Endothelial cell of coronary artery (primary cell): ENCODE results near the gene PPP3CB. TPM values are rescaled to one million over a fixed set of nuclear protein-coding genes. Genes with fewer than 3 reads are reported as not detected.

Source experiments
- total RNA-seq: library from RNA; depleted of rRNA; stranded (reverse); fragments of >200 nt; gene quantifications from 2 replicates; pipeline ENCODE4 v1.2.3, GENCODE V29; 2014

PPP3CB gene
- total RNA-seq = 10.8 and 17.9 TPM in 2 replicates

DNA sequence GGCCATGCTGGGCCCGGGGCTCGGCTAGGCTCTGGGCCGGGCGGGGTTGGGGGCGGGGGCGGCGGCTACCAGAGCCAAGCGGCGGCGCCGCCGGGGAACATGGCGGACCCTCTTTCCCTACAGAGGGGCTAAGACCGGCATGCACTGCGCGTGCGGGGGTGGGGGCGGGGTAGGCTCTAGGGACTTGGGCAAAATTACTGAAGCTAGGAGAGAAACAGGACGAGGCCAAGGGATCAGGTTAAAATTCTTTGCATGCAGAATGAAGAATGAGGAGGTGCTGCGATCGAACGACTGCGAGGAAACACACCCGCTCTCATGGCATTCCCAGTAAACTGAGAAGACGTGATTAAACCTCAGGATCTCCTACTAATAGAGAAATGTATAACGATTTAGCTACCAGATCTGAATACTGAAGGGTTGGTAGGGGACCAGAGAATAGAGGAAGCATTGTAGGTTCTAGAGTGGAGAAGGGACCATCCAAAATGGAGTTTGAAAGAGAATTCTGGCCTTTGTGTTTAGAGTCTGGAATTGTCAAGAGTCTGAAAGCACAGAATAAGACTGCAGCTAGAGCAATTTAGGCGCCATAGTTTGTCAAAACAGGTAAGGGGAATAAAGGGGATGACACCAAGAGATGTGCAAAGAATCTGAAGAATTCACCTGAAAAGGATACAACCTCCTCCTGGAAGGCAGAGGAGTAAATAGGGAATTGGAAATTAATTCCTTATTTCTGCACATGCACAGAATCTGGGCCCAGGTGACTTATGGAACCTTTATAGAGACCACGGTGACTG is at the start of gene PPP3CB:
TSS of gene PPP3CB (minus strand) at position 141 of the 791 bp plus-strand sequence. CDS start at position 6, 135 bp downstream.

DNA sequence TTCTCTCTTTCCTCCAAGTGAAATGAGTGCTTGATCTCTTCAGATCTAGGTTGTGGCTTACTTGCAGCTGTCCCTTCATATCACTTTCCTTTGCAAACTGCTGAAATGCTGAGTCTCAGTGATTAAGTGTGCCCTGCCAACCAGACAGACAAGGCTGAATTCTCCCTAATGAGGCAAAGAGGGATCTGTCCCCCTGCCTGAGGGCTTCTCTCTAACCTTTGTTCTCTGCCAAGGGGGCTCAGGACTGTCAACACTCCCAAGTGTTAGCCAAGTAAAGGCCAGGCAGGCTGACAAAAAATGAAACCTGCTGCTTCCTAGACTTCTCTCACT is 62.3 kb downstream of the PPP3CB start, which contains the start of gene MSS51:
TSS of gene MSS51 (minus strand) at position 24 of the 330 bp plus-strand sequence. CDS start 5,277 bp downstream, outside the sequence.

DNA sequence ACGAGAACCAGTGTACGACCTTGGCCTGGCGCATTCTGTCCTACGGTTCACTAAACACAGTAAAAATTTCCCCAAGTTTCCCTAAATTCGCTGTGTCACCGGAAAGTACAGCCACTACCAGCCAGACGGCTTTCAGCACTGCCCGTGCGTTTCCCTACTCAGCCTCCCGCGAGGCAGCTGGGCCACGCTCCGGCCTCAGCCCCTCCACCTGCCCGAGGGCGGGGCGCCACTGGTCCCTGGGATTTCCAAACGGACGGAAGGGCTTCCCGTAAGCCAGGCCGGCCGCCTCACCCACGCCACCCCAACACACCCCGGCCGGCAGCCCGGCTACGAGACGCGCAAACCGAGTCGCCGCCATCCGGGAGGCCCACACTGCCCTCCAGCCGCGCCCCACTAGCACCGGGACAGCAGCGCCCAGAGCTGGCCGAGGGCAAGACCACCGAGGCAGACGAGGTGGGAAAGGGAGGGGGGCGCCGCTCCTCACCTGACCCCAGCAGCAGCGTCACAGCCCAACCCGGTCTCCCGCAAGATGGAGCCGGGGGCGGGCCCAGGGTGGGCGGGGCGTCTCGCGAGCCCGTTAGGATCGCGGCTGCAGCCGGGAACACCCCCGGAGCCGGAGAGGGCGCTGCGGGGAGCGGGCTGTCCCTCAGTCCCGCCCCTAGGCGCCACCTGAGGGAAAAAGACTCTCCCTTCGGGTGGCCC is 82.1 kb downstream of the PPP3CB start, which contains the start of gene ANXA7:
TSS of gene ANXA7 (minus strand) at position 531 of the 702 bp plus-strand sequence. CDS start 13,202 bp downstream, outside the sequence.

Other genes with a start within 250 kb of the PPP3CB start
- gene DNAJC9, start 248.8 kb downstream of the PPP3CB start, total RNA-seq = 28.2 and 53.1 TPM in 2 replicates
- gene MRPS16, start 243.4 kb downstream of the PPP3CB start, total RNA-seq = 49.2 and 67.1 TPM in 2 replicates
- gene CFAP70, start 137.2 kb downstream of the PPP3CB start, total RNA-seq = 0.19 and 0.27 TPM in 2 replicates
- 62.8 and 72.2 TPM in 2 replicates for gene ANXA7, start 82.0 kb downstream of the PPP3CB start, total RNA-seq
- 0.54 and 1.2 TPM in 2 replicates for gene MSS51, start 62.5 kb downstream of the PPP3CB start, total RNA-seq
- 4.7 and 9.6 TPM in 2 replicates for gene USP54, start 95.3 kb upstream of the PPP3CB start, total RNA-seq
- not detected in 2 replicates for gene MYOZ1, start 145.4 kb upstream of the PPP3CB start, total RNA-seq
- gene SYNPO2L, start 160.0 kb upstream of the PPP3CB start, total RNA-seq = not detected in 2 replicates
- gene AGAP5, start 202.1 kb upstream of the PPP3CB start, total RNA-seq = 1.6 and 4.4 TPM in 2 replicates
- gene SEC24C, start 248.3 kb upstream of the PPP3CB start, total RNA-seq = 70.7 and 75.6 TPM in 2 replicates